SK-N-MC (cell line): ENCODE results near the gene PRICKLE2.
A peak's percentile ranks its signal among the peaks of the same experiment; 100 is the strongest.

ENCODE experiments used
- DNase-seq: peaks from one replicate; pipeline ENCODE4 v3.0.0-alpha.2; 2011; ENCODE audit warnings: low read depth, low spot score
- H3K27ac ChIP-seq: fragments of 200-600 bp; sonication (generic); 2 replicates; pipeline ENCODE4 v1.5.1; 2016; ENCODE audit warnings: mixed run types
- H3K36me3 ChIP-seq: fragments of 200-600 bp; sonication (generic); 2 replicates; pipeline ENCODE4 v1.6.1; 2017; ENCODE audit warnings: antibody characterized with exemption, low read length, mixed read lengths; ENCODE audit not compliant: insufficient read depth
- H3K4me3 ChIP-seq: fragments of 200-600 bp; sonication (generic); 2 replicates; pipeline ENCODE4 v1.5.1; 2016
- H3K9ac ChIP-seq: fragments of 200-600 bp; sonication (generic); 2 replicates; pipeline ENCODE4 v1.8.0; 2017; ENCODE audit warnings: mixed run types, mixed read lengths; ENCODE audit not compliant: insufficient read length
- H3K9me3 ChIP-seq: fragments of 200-600 bp; sonication (generic); 2 replicates; pipeline ENCODE4 v1.6.1; 2017; ENCODE audit warnings: low read depth, mild to moderate bottlenecking, antibody characterized with exemption, low read length, moderate library complexity, mixed read lengths
- EZH2 ChIP-seq: fragments of 200-600 bp; sonication (generic); IDR thresholded peaks from one replicate; pipeline ENCODE4 v1.6.1; 2017; ENCODE audit warnings: antibody characterized with exemption
- FOXP2 ChIP-seq: optimal IDR thresholded peaks from 2 replicates; pipeline ENCODE3; 2011; ENCODE audit warnings: mild to moderate bottlenecking, moderate library complexity; ENCODE audit not compliant: insufficient read depth; ENCODE audit errors: extremely low read length, control extremely low read depth
- POLR2AphosphoS5 ChIP-seq: IDR thresholded peaks from 2 replicates; pipeline ENCODE4 v1.6.1; 2012; ENCODE audit warnings: mild to moderate bottlenecking, low read depth, low read length, borderline replicate concordance

Gene PRICKLE2

DNA sequence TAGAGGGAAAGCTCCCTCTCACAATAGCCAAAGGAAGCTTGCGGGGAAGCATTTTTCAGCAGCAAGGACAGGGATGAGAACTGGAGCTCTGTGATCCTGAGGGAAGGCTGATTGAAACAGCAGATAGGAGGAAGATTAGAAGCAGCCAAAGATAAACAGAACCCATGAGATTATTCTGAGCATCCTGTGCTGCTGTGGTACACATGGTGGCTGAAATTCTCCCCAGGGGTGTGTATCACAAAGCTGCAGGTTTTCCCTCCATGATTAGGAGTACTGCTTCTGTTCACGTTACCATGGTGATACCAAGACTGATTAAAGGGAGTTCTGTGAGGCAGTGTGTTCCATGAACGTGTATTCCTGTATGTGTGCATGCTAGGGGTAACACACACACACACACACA, 171.7 kb downstream of the PRICKLE2 start:
- DNase-seq: no peak
- TF ChIP-seq EZH2 (no peak), POLR2AphosphoS5 (no peak), FOXP2 (no peak)
- H3K9me3 ChIP-seq: no peaks in the 10 kb centered on the region
- H3K36me3 ChIP-seq: no peaks in the 10 kb centered on the region
- H3K27ac ChIP-seq: no peak overlapping the region
- H3K9ac ChIP-seq: no peak overlapping the region
- no peak overlapping the region for H3K4me3 ChIP-seq

DNA sequence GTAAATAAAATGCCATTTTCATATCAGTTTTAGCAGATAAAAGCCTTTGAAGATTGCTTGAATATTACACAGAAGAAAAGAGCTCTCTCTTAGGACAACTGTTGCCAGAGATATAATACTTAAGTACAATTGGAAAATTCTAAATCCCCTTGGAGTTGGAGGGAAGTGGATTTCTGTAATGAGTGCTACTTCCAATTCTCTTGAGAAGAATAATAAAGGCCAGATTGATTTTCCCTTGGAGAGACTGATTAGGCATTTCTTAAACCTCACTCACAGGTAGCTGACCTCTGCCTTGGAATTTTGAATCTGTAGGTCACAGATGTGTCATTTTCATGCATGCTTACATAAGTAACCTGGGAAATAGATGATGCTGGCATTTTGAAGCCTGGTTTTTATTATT, 172.1 kb downstream of the PRICKLE2 start:
- no peaks in the 10 kb centered on the region for H3K9me3 ChIP-seq
- no peak overlapping the region for H3K4me3 ChIP-seq
- TF ChIP-seq POLR2AphosphoS5 (no peak), FOXP2 (no peak), EZH2 (no peak)

DNA sequence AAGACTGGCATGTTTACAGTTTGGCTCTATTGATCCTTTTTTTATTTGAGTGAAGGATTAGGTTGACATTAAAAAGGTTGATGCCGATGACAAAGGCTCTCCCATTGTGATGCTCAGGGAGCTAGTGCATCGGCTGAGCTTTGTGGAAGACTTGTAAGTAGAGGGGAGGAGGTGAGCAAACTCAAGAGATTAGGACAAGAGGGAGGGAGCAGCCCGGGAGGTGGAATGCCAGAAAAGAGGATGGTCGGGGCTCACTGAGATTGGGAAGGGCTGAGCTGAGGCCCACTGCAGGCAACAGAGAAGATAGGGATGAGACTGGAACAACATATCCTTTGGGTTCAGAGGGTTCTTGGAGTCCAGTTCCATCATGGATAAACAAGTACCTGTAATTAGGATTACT, 175.4 kb downstream of the PRICKLE2 start:
- no peak overlapping the region for H3K9ac ChIP-seq
- H3K36me3 ChIP-seq: no peaks in the 10 kb centered on the region
- H3K9me3 ChIP-seq: no peaks in the 10 kb centered on the region
- H3K27ac ChIP-seq: no peak overlapping the region
- no peak for DNase-seq
- TF ChIP-seq POLR2AphosphoS5 (no peak), FOXP2 (no peak), EZH2 (no peak)
- no peak overlapping the region for H3K4me3 ChIP-seq

More for the DNA sequence above, 172.1 kb downstream of the PRICKLE2 start:
- Histone ChIP-seq H3K36me3 (no peaks in the 10 kb centered on the region), H3K9ac (no peak overlapping the region), H3K27ac (no peak overlapping the region)
- DNase-seq: no peak

- no peak overlapping the region for H3K27ac ChIP-seq
- H3K4me3 ChIP-seq: no peak overlapping the region
- H3K36me3 ChIP-seq: no peaks in the 10 kb centered on the region
- no peak for DNase-seq
- TF ChIP-seq FOXP2: no peak
- TF ChIP-seq POLR2AphosphoS5: no peak
- TF ChIP-seq EZH2: no peak
- no peaks in the 10 kb centered on the region for H3K9me3 ChIP-seq
- H3K9ac ChIP-seq: no peak overlapping the region
These were observed 176.1 kb downstream of the PRICKLE2 start for GRCh38 chr3:64049136-64049535.

GRCh38 chr3:64048631-64049061, 176.6 kb downstream of the PRICKLE2 start:
- TF ChIP-seq POLR2AphosphoS5 (no peak), EZH2 (no peak), FOXP2 (no peak)
- H3K4me3 ChIP-seq: no peak overlapping the region
- no peak overlapping the region for H3K27ac ChIP-seq
- no peaks in the 10 kb centered on the region for H3K9me3 ChIP-seq
- DNase-seq: no peak
- H3K36me3 ChIP-seq: no peaks in the 10 kb centered on the region
- H3K9ac ChIP-seq: no peak overlapping the region

DNA sequence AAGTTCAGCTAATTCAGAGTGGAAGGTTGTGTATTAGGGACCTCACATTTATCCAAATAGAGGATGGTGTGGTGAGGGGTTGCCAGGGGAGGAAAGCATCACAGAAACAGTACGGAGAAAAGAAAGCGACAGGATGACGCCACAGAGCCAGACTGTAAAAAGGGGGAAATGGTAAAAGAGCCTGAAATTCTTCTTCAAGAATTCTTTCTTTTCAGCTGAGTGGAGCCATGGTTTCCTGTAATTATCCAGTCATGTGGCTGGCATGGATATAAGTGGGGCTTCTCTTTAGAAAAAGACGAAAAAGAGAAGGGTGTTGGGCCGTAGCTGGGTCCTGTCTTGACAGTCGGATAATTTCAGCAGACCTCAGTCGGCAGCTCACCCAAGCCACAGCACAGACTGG, 177.5 kb downstream of the PRICKLE2 start:
- H3K9me3 ChIP-seq: no peaks in the 10 kb centered on the region
- no peak for TF ChIP-seq POLR2AphosphoS5
- no peak for TF ChIP-seq FOXP2
- no peak for TF ChIP-seq EZH2
- no peak overlapping the region for H3K27ac ChIP-seq
- no peak overlapping the region for H3K9ac ChIP-seq
- peak; percentile 28 for DNase-seq
- H3K4me3 ChIP-seq: no peak overlapping the region; the same call in 1 of the 2 replicates
- no peaks in the 10 kb centered on the region for H3K36me3 ChIP-seq

DNA sequence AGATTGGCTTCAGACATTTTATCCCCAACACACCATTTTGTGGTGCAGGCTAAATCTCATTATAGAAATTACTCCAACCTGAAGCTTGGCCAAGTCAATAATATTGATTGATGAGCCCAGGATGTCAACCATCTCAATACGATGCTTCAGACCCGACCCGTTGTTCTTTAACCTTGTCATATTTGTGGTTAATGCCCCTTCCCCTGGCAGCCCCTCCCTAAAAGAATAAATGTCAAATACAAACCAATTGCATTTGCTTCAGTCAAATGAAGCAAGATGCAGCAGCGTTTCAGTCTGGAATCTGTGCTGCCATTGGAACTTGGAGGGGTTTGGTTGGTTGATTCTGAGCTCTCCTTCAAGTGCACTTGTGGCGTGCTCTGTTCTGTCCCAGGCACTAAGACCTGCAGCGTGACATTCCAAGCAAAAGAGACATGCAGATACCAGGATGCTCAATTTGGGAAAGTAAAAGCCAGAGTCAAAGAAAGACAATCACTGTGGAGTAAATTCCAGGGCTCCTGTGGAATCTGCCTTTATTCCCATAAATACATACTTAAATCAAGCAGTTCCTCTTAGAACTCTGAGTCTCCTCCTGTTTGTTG, 178.2 kb downstream of the PRICKLE2 start:
- Histone ChIP-seq H3K9me3 (no peaks in the 10 kb centered on the region), H3K9ac (no peak overlapping the region), H3K27ac (no peak overlapping the region), H3K36me3 (no peaks in the 10 kb centered on the region), H3K4me3 (no peak overlapping the region)
- no peak for DNase-seq
- TF ChIP-seq POLR2AphosphoS5: no peak
- TF ChIP-seq FOXP2: no peak

- no peak overlapping the region for H3K27ac ChIP-seq
- no peak overlapping the region for H3K9ac ChIP-seq
- no peak for DNase-seq
- no peaks in the 10 kb centered on the region for H3K36me3 ChIP-seq
- no peak overlapping the region for H3K4me3 ChIP-seq
- H3K9me3 ChIP-seq: no peaks in the 10 kb centered on the region
- no peak for TF ChIP-seq FOXP2
- no peak for TF ChIP-seq POLR2AphosphoS5
- TF ChIP-seq EZH2: no peak
These were observed 178.7 kb downstream of the PRICKLE2 start for GRCh38 chr3:64046592-64046991.

- no peak overlapping the region for H3K27ac ChIP-seq
- no peak for TF ChIP-seq FOXP2
- no peak for TF ChIP-seq POLR2AphosphoS5
- no peak for TF ChIP-seq EZH2
- no peaks in the 10 kb centered on the region for H3K9me3 ChIP-seq
- H3K4me3 ChIP-seq: no peak overlapping the region
- DNase-seq: no peak
- no peaks in the 10 kb centered on the region for H3K36me3 ChIP-seq
- H3K9ac ChIP-seq: no peak overlapping the region
These were observed 182.3 kb downstream of the PRICKLE2 start for GRCh38 chr3:64042952-64043351.
